Nephron progenitor cell (in vitro differentiated cells): ENCODE data around the gene SLC38A7.

Source experiments
- DNase-seq: peaks from one replicate; pipeline ENCODE4 v3.0.0; 2021
- H3K27ac Mint-ChIP-seq: 2 replicates; pipeline ENCODE4 v1.8.0; 2021; ENCODE audit warnings: mild to moderate bottlenecking, moderate library complexity, mixed read lengths
- H3K27me3 Mint-ChIP-seq: 2 replicates; pipeline ENCODE4 v1.8.0; 2021; ENCODE audit warnings: mild to moderate bottlenecking, low read depth, mixed read lengths; ENCODE audit not compliant: poor library complexity
- H3K36me3 Mint-ChIP-seq: 2 replicates; pipeline ENCODE4 v1.8.0; 2021; ENCODE audit warnings: low read depth, mixed read lengths
- H3K4me1 Mint-ChIP-seq: 2 replicates; pipeline ENCODE4 v1.8.0; 2021; ENCODE audit warnings: mixed read lengths
- H3K4me3 Mint-ChIP-seq: 2 replicates; pipeline ENCODE4 v1.8.0; 2021; ENCODE audit warnings: mild to moderate bottlenecking, moderate library complexity, mixed read lengths
- H3K9me3 Mint-ChIP-seq: 2 replicates; pipeline ENCODE4 v1.8.0; 2021; ENCODE audit warnings: mild to moderate bottlenecking, moderate library complexity, mixed read lengths
- TF ChIP-seq, protein P1 (sequence below): fragments of 200-600 bp; sonication (generic); IDR thresholded peaks from 2 replicates; pipeline ENCODE4 v1.5.0; 2021; ENCODE audit warnings: antibody characterized with exemption

Gene SLC38A7

GRCh38 chr16:58727796-58728568 is 43.4 kb upstream of the SLC38A7 start:
- Mint-ChIP-seq H3K27ac (peak overlapping the region; percentile 78), H3K4me3 (no peak overlapping the region), H3K27me3 (no peaks in the 10 kb centered on the region), H3K4me1 (peaks cover 45% of the 10 kb centered on the region), H3K36me3 (peaks cover 29% of the 10 kb centered on the region), H3K9me3 (no peaks in the 10 kb centered on the region)
- DNase-seq = no peak
- TF ChIP-seq, protein P1, sequence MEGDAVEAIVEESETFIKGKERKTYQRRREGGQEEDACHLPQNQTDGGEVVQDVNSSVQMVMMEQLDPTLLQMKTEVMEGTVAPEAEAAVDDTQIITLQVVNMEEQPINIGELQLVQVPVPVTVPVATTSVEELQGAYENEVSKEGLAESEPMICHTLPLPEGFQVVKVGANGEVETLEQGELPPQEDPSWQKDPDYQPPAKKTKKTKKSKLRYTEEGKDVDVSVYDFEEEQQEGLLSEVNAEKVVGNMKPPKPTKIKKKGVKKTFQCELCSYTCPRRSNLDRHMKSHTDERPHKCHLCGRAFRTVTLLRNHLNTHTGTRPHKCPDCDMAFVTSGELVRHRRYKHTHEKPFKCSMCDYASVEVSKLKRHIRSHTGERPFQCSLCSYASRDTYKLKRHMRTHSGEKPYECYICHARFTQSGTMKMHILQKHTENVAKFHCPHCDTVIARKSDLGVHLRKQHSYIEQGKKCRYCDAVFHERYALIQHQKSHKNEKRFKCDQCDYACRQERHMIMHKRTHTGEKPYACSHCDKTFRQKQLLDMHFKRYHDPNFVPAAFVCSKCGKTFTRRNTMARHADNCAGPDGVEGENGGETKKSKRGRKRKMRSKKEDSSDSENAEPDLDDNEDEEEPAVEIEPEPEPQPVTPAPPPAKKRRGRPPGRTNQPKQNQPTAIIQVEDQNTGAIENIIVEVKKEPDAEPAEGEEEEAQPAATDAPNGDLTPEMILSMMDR = no peak

GRCh38 chr16:58727028-58727781 is 42.6 kb upstream of the SLC38A7 start:
- no peak overlapping the region for H3K4me3 Mint-ChIP-seq
- no peaks in the 10 kb centered on the region for H3K9me3 Mint-ChIP-seq
- H3K4me1 Mint-ChIP-seq = peaks cover 37% of the 10 kb centered on the region
- peak overlapping the region; percentile 78 for H3K27ac Mint-ChIP-seq
- H3K36me3 Mint-ChIP-seq = peaks cover 31% of the 10 kb centered on the region
- DNase-seq = no peak
- TF ChIP-seq, protein P1 = no peak
- no peaks in the 10 kb centered on the region for H3K27me3 Mint-ChIP-seq

GRCh38 chr16:58723109-58723508 is 38.5 kb upstream of the SLC38A7 start:
- no peak overlapping the region for H3K27ac Mint-ChIP-seq

GRCh38 chr16:58717994-58718393 is 33.4 kb upstream of the SLC38A7 start:
- Mint-ChIP-seq H3K27ac (no peak overlapping the region), H3K4me3 (no peak overlapping the region), H3K4me1 (no peaks in the 10 kb centered on the region), H3K36me3 (peaks cover 69% of the 10 kb centered on the region), H3K9me3 (no peaks in the 10 kb centered on the region), H3K27me3 (no peaks in the 10 kb centered on the region)
- TF ChIP-seq, protein P1 = no peak
- no peak for DNase-seq

More at GRCh38 chr16:58723109-58723508, 38.5 kb upstream of the SLC38A7 start:
- H3K36me3 Mint-ChIP-seq = peaks cover 43% of the 10 kb centered on the region
- no peak for DNase-seq
- TF ChIP-seq, protein P1 = no peak
- H3K9me3 Mint-ChIP-seq = no peaks in the 10 kb centered on the region
- H3K4me3 Mint-ChIP-seq = no peak overlapping the region
- H3K27me3 Mint-ChIP-seq = no peaks in the 10 kb centered on the region
- H3K4me1 Mint-ChIP-seq = peaks cover 9% of the 10 kb centered on the region

- Mint-ChIP-seq H3K27me3 (no peaks in the 10 kb centered on the region), H3K4me3 (no peak overlapping the region), H3K27ac (no peak overlapping the region), H3K9me3 (no peaks in the 10 kb centered on the region), H3K4me1 (no peaks in the 10 kb centered on the region), H3K36me3 (peaks cover 70% of the 10 kb centered on the region)
- no peak for DNase-seq
- TF ChIP-seq, protein P1 = no peak
These were observed 31.9 kb upstream of the SLC38A7 start for GRCh38 chr16:58716468-58716867.
